Fibroblast of skin of back (primary cell): ENCODE data around the gene PDSS2.

Experiments used
- DNase-seq: peaks from one replicate; pipeline ENCODE4 v3.0.0-alpha.2; 2013

The PDSS2 gene

GRCh38 chr6:107264357-107264840, 195.0 kb downstream of the PDSS2 start:
- peak; percentile 60 for DNase-seq

- DNase-seq, result no peak
Measured at GRCh38 chr6:107259951-107260350, 199.4 kb downstream of the PDSS2 start.

GRCh38 chr6:107248147-107248546, 211.2 kb downstream of the PDSS2 start:
- no peak for DNase-seq

- DNase-seq, result no peak
Measured at GRCh38 chr6:107246972-107247615, 212.3 kb downstream of the PDSS2 start.

GRCh38 chr6:107246249-107246971, 213.0 kb downstream of the PDSS2 start:
- DNase-seq, result no peak

GRCh38 chr6:107244742-107245480, 214.5 kb downstream of the PDSS2 start:
- no peak for DNase-seq

- DNase-seq, result no peak
Measured at GRCh38 chr6:107244082-107244741, 215.2 kb downstream of the PDSS2 start.

GRCh38 chr6:107243471-107243870, 215.9 kb downstream of the PDSS2 start:
- DNase-seq, result no peak

GRCh38 chr6:107237992-107238660, 221.2 kb downstream of the PDSS2 start:
- peak; percentile 4 for DNase-seq

GRCh38 chr6:107235511-107235910, 223.9 kb downstream of the PDSS2 start:
- DNase-seq, result no peak

GRCh38 chr6:107235007-107235406, 224.4 kb downstream of the PDSS2 start:
- no peak for DNase-seq

- no peak for DNase-seq
Measured at GRCh38 chr6:107231243-107231642, 228.1 kb downstream of the PDSS2 start.

- DNase-seq, result no peak
Measured at GRCh38 chr6:107230448-107230847, 228.9 kb downstream of the PDSS2 start.

GRCh38 chr6:107230024-107230423, 229.3 kb downstream of the PDSS2 start:
- DNase-seq, result no peak

GRCh38 chr6:107228754-107229153, 230.6 kb downstream of the PDSS2 start:
- no peak for DNase-seq

GRCh38 chr6:107221519-107221918, 237.8 kb downstream of the PDSS2 start:
- no peak for DNase-seq

- no peak for DNase-seq
Measured at GRCh38 chr6:107219851-107220250, 239.5 kb downstream of the PDSS2 start.

- DNase-seq, result no peak
Measured at GRCh38 chr6:107218142-107218541, 241.2 kb downstream of the PDSS2 start.

GRCh38 chr6:107217248-107217647, 242.1 kb downstream of the PDSS2 start:
- DNase-seq, result no peak

GRCh38 chr6:107216197-107216933, 243.0 kb downstream of the PDSS2 start:
- no peak for DNase-seq

- no peak for DNase-seq
Measured at GRCh38 chr6:107215334-107215733, 244.0 kb downstream of the PDSS2 start.

- no peak for DNase-seq
Measured at GRCh38 chr6:107214655-107215054, 244.7 kb downstream of the PDSS2 start.
